Prostate gland (tissue), 2 donors: ENCODE results near the gene LBHD1.

ENCODE experiments used
- CTCF ChIP-seq, 4 experiments: fragments of 200-600 bp in 2 of 4; fragments of 450-650 bp in 2 of 4; sonication (generic) in 2 of 4; IDR thresholded peaks; 1 replicate in 3 of 4; 2 replicates in 1 of 4; pipeline ENCODE4 v1.5.1; 2016 to 2019; ENCODE audit warnings: antibody characterized with exemption in 4 of 4, mild to moderate bottlenecking in 2 of 4, moderate library complexity in 2 of 4
- POLR2A ChIP-seq: fragments of 450-650 bp; IDR thresholded peaks from one replicate; pipeline ENCODE4 v1.6.1; 2016; ENCODE audit warnings: antibody characterized with exemption, mild to moderate bottlenecking

- TF ChIP-seq CTCF (IDR thresholded peaks at IDR 0.05) (no peak), POLR2A (no peak)
Observed at GRCh38 chr11:62705413-62705812, 33.3 kb upstream of the LBHD1 start.
